ENCODE results near the gene ALDH9A1.

DNA sequence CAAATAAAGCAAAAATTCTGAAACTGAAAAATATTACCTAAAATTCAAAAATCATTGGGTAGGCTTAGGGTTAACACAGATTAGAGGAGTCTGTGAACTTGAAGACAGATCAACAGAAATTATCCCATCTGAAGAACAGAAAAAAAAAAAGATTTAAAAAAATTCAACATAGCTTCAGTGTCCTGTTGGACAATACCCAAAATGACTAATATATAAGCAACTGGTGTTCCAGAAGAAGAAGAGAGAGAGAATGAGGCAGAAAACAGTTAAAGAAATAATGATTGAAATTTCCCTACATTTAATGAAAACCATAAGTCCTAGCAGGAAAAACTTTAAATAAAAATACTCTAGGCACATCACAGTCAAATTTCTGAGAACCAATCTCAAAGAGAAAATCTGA, 38.8 kb upstream of the ALDH9A1 start:
- TF ChIP-seq, protein P1, sequence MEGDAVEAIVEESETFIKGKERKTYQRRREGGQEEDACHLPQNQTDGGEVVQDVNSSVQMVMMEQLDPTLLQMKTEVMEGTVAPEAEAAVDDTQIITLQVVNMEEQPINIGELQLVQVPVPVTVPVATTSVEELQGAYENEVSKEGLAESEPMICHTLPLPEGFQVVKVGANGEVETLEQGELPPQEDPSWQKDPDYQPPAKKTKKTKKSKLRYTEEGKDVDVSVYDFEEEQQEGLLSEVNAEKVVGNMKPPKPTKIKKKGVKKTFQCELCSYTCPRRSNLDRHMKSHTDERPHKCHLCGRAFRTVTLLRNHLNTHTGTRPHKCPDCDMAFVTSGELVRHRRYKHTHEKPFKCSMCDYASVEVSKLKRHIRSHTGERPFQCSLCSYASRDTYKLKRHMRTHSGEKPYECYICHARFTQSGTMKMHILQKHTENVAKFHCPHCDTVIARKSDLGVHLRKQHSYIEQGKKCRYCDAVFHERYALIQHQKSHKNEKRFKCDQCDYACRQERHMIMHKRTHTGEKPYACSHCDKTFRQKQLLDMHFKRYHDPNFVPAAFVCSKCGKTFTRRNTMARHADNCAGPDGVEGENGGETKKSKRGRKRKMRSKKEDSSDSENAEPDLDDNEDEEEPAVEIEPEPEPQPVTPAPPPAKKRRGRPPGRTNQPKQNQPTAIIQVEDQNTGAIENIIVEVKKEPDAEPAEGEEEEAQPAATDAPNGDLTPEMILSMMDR (IDR thresholded peaks at IDR 0.05): no peak
- no peak for TF ChIP-seq POLR2A (IDR thresholded peaks at IDR 0.05)

Measured in adrenal gland (tissue), 5 donors.